Type B pancreatic cell (in vitro differentiated cells): ENCODE measurements around the gene VIP. TPM values are rescaled to one million over a fixed set of nuclear protein-coding genes. Genes with fewer than 3 reads are reported as not detected.

ENCODE experiments used
- DNase-seq: peaks from one replicate; pipeline ENCODE4 v3.0.0; 2021; ENCODE audit warnings: mixed read lengths; ENCODE audit not compliant: unreplicated experiment; ENCODE audit errors: extremely low spot score
- H3K27ac Mint-ChIP-seq: 2 replicates; pipeline ENCODE4 v1.8.0; 2021; ENCODE audit warnings: mild to moderate bottlenecking, mixed read lengths
- H3K27me3 Mint-ChIP-seq: 2 replicates; pipeline ENCODE4 v1.8.0; 2021; ENCODE audit warnings: mixed read lengths
- H3K36me3 Mint-ChIP-seq: 2 replicates; pipeline ENCODE4 v1.8.0; 2021; ENCODE audit warnings: mixed read lengths
- H3K4me1 Mint-ChIP-seq: one replicate; pipeline ENCODE4 v1.8.0; 2021; ENCODE audit warnings: mixed read lengths; ENCODE audit not compliant: unreplicated experiment
- H3K4me3 Mint-ChIP-seq: 2 replicates; pipeline ENCODE4 v1.8.0; 2021; ENCODE audit warnings: mild to moderate bottlenecking, mixed read lengths
- H3K9me3 Mint-ChIP-seq: 2 replicates; pipeline ENCODE4 v1.8.0; 2021; ENCODE audit warnings: mixed read lengths
- CTCF ChIP-seq: fragments of 200-600 bp; sonication (generic); conservative IDR thresholded peaks from 2 replicates; pipeline ENCODE4 v1.5.0; 2021; ENCODE audit warnings: antibody characterized with exemption, mild to moderate bottlenecking
- total RNA-seq: library from RNA; stranded (reverse); gene quantifications from 2 replicates; pipeline ENCODE4 v1.2.1, GENCODE V29; 2021; ENCODE audit warnings: low replicate concordance

Gene VIP
- total RNA-seq, 1 donor from 2014 or later = not detected

DNA sequence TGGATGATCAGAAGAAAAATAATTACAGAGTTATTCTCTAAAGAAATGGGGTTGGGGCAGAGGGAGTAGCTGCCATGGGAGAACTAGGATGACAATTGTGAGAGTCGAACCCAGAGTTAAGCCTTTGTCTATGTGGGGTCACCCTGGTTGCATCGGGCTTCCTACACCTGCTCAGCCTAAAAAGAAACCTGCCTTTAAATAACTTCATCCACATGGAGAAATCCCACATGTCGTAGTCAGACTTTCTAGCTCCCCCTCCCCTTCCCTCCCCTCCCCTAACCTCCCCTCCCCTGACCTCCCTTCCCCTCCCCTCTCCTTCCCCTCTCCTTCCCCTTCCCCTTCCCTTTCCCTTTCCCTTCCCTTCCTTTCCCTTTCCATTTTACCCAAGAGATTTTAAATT lies 14.7 kb downstream of the VIP start:
- H3K36me3 Mint-ChIP-seq = no peaks in the 10 kb centered on the region
- no peak overlapping the region for H3K4me3 Mint-ChIP-seq
- H3K9me3 Mint-ChIP-seq = no peaks in the 10 kb centered on the region
- H3K27me3 Mint-ChIP-seq = no peaks in the 10 kb centered on the region
- no peak for DNase-seq
- TF ChIP-seq CTCF = no peak
- H3K27ac Mint-ChIP-seq = no peak overlapping the region
- H3K4me1 Mint-ChIP-seq = no peaks in the 10 kb centered on the region

- Mint-ChIP-seq H3K36me3 (no peaks in the 10 kb centered on the region), H3K27ac (no peak overlapping the region), H3K9me3 (no peaks in the 10 kb centered on the region), H3K4me1 (no peaks in the 10 kb centered on the region), H3K4me3 (no peak overlapping the region), H3K27me3 (peaks cover 3% of the 10 kb centered on the region)
- TF ChIP-seq CTCF = no peak
- no peak for DNase-seq
Observed at GRCh38 chr6:152769159-152769558, 18.6 kb downstream of the VIP start.

DNA sequence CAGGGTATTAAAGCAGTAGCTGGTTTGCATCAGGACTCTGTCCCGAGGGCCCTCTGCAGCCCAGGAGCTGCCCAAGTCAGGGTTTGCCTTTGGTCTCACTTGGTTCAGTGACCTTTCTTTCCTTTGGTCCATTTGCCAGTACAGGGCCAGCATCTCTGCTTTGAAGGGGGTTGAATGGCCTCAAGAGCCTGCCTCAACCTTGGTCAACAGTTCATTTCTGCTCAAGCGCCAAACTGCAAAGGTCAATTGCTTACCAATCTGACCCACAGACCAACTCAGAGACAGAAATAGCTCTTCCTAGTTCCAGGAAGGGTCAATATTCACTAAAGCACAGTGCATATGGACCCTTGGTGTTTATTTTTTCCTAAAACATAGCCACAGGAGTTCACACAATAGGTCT lies 19.4 kb downstream of the VIP start:
- Mint-ChIP-seq H3K4me1 (no peaks in the 10 kb centered on the region), H3K27me3 (peaks cover 3% of the 10 kb centered on the region), H3K36me3 (no peaks in the 10 kb centered on the region), H3K9me3 (no peaks in the 10 kb centered on the region), H3K4me3 (no peak overlapping the region), H3K27ac (no peak overlapping the region)
- no peak for DNase-seq
- TF ChIP-seq CTCF = no peak

- TF ChIP-seq CTCF = no peak
- no peak overlapping the region for H3K27ac Mint-ChIP-seq
- no peak for DNase-seq
- no peaks in the 10 kb centered on the region for H3K9me3 Mint-ChIP-seq
- H3K4me1 Mint-ChIP-seq = no peaks in the 10 kb centered on the region
- H3K4me3 Mint-ChIP-seq = no peak overlapping the region
- no peaks in the 10 kb centered on the region for H3K36me3 Mint-ChIP-seq
- H3K27me3 Mint-ChIP-seq = peaks cover 3% of the 10 kb centered on the region
Observed at GRCh38 chr6:152771061-152771687, 20.6 kb downstream of the VIP start.

DNA sequence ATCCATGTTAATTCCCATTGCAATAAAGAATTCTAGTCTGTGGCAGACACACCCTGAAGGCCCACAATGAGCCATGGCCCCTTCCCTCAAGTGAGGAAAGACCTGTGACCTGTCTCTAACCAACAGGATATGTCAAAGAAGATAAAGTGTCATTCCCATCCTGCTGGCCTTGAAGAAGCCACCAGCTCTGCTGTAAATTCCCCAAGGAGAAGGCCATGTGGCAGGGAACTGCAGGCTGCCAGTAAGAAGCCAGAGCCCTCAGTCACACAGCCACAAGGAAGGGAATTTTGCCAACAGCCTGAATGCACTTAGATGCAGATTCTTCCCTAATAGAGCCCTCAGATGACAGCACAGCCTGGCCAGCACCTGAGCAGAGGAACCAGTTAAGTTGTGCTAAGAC lies 24.8 kb downstream of the VIP start:
- H3K27me3 Mint-ChIP-seq = peaks cover 3% of the 10 kb centered on the region
- DNase-seq = no peak
- H3K4me1 Mint-ChIP-seq = no peaks in the 10 kb centered on the region
- H3K9me3 Mint-ChIP-seq = no peaks in the 10 kb centered on the region
- H3K4me3 Mint-ChIP-seq = no peak overlapping the region
- no peak overlapping the region for H3K27ac Mint-ChIP-seq
- no peaks in the 10 kb centered on the region for H3K36me3 Mint-ChIP-seq
- no peak for TF ChIP-seq CTCF

- Mint-ChIP-seq H3K36me3 (no peaks in the 10 kb centered on the region), H3K27me3 (peaks cover 3% of the 10 kb centered on the region), H3K4me3 (no peak overlapping the region), H3K4me1 (no peaks in the 10 kb centered on the region), H3K9me3 (no peaks in the 10 kb centered on the region), H3K27ac (no peak overlapping the region)
- DNase-seq = no peak
- TF ChIP-seq CTCF = no peak
Observed at GRCh38 chr6:152776833-152777232, 26.2 kb downstream of the VIP start.
